Sigmoid colon (tissue), 4 donors: ENCODE results near the gene ACSS2.

Experiments used
- EP300 ChIP-seq, 4 donors: sonication (generic); formaldehyde crosslinking; IDR thresholded peaks; one replicate each; pipeline ENCODE4 v1.6.1; 2017; ENCODE audit warnings: antibody characterized with exemption in 4 of 4
- POLR2AphosphoS5 ChIP-seq, 4 donors: sonication (generic); formaldehyde crosslinking; IDR thresholded peaks; one replicate each; pipeline ENCODE4 v1.6.1; 2017; ENCODE audit warnings: antibody characterized with exemption in 4 of 4
- TF ChIP-seq, protein P1 (sequence below), 4 experiments: fragments of 450-650 bp in 3 of 4; fragments of 200-600 bp in 1 of 4; IDR thresholded peaks; one replicate each; pipeline ENCODE4 v1.5.1; 2016 to 2019; ENCODE audit warnings: antibody characterized with exemption in 4 of 4, mild to moderate bottlenecking in 3 of 4, moderate library complexity in 2 of 4

DNA sequence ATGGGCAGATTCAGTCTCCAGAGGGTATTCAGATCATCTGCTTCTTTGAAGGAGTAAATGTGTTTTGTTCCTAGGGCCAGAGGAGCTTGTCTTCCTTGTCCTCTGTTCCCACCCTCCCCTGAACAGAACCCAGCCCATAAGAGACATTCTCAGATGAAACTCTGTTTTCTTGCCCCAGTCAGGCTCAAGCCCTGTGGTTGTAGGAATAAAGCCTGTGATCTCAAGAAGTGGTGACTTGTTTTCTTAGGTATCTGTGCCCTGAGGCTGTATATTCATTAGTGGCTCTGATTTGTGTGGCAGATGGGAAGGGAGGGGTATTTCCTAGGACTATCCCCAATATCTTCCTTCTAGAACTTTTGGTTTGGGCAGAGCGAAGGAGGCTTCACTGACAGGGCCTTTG lies 51.3 kb downstream of the ACSS2 start:
- TF ChIP-seq, protein P1, sequence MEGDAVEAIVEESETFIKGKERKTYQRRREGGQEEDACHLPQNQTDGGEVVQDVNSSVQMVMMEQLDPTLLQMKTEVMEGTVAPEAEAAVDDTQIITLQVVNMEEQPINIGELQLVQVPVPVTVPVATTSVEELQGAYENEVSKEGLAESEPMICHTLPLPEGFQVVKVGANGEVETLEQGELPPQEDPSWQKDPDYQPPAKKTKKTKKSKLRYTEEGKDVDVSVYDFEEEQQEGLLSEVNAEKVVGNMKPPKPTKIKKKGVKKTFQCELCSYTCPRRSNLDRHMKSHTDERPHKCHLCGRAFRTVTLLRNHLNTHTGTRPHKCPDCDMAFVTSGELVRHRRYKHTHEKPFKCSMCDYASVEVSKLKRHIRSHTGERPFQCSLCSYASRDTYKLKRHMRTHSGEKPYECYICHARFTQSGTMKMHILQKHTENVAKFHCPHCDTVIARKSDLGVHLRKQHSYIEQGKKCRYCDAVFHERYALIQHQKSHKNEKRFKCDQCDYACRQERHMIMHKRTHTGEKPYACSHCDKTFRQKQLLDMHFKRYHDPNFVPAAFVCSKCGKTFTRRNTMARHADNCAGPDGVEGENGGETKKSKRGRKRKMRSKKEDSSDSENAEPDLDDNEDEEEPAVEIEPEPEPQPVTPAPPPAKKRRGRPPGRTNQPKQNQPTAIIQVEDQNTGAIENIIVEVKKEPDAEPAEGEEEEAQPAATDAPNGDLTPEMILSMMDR (IDR thresholded peaks at IDR 0.05) = no peak
- TF ChIP-seq EP300 (IDR thresholded peaks at IDR 0.05) (no peak), POLR2AphosphoS5 (IDR thresholded peaks at IDR 0.05) (no peak)
